Adrenal gland (tissue), 12 donors: ENCODE results near the gene CAB39. TPM values are rescaled to one million over a fixed set of nuclear protein-coding genes. Genes with fewer than 3 reads are reported as not detected.

ENCODE experiments used
- DNase-seq, 7 donors: peaks; one replicate each; pipeline ENCODE4 v3.0.0-alpha.2; 2019 to 2020
- H3K27ac ChIP-seq, 5 donors: fragments of 200-600 bp; sonication (generic) in 4 of 5; 1 replicate in 3 of 5; 2 replicates in 2 of 5; pipeline versions ENCODE4 v1.5.1 to v1.8.0; 2016 to 2020; ENCODE audit warnings: mild to moderate bottlenecking in 1 of 5
- H3K27me3 ChIP-seq: fragments of 200-600 bp; 2 replicates; pipeline ENCODE4 v1.8.0; 2021
- H3K36me3 ChIP-seq, 2 donors: fragments of 200-600 bp; replicated peaks in 1 of 2; 1 replicate in 1 of 2; 2 replicates in 1 of 2; pipeline versions ENCODE4 v1.5.1 to v1.8.0; 2018 to 2022
- H3K4me1 ChIP-seq, 2 donors: fragments of 200-600 bp; replicated peaks in 1 of 2; 1 replicate in 1 of 2; 2 replicates in 1 of 2; pipeline versions ENCODE4 v1.5.1 to v1.8.0; 2018 to 2021
- H3K4me3 ChIP-seq, 4 donors: fragments of 200-600 bp; sonication (generic) in 3 of 4; one replicate each; pipeline ENCODE4 v1.5.1; 2016 to 2018
- H3K9me3 ChIP-seq, 3 donors: fragments of 200-600 bp; sonication (generic) in 1 of 3; replicated peaks in 1 of 3; 1 replicate in 2 of 3; 2 replicates in 1 of 3; pipeline versions ENCODE4 v1.5.1 to v1.8.0; 2016 to 2021
- CTCF ChIP-seq, 6 experiments: fragments of 450-650 bp in 4 of 6; fragments of 200-600 bp in 2 of 6; sonication (generic) in 1 of 6; IDR thresholded peaks; 1 replicate in 5 of 6; 2 replicates in 1 of 6; pipeline versions ENCODE4 v1.5.1 to v1.8.0; 2016 to 2021; ENCODE audit warnings: antibody characterized with exemption in 6 of 6, mild to moderate bottlenecking in 2 of 6, moderate library complexity in 1 of 6
- POLR2A ChIP-seq, 2 donors: fragments of 450-650 bp; IDR thresholded peaks; one replicate each; pipeline ENCODE4 v1.6.1; 2017; ENCODE audit warnings: antibody characterized with exemption in 2 of 2, mild to moderate bottlenecking in 2 of 2, moderate library complexity in 1 of 2
- WGBS, 4 donors: extraction: QIAGEN DNeasy Blood & Tissue Kit in 2 of 4; methylation state at CpG; one replicate each; pipeline versions ENCODE4 v1.1.5 to v1.1.7; 2013 to 2017; 5-methylcytosine and 5-hydroxymethylcytosine counted together
- intact Hi-C, 2 donors: fragments of 100-400 bp; cut with DNase I; formaldehyde crosslinking; loops; one replicate each; pipeline versions ENCODE4 v1.14.1 to v1.15.0; 2022 to 2023
- polyA plus RNA-seq, 3 donors: library from polyadenylated mRNA; stranded (reverse); fragments of 200-250 nt in 2 of 3; fragments of 350-450 nt in 1 of 3; fragmentation: Illumina TruSeq in 1 of 3; extraction: RNeasy Lipid Tissue Mini Kit (QIAGEN cat#74804) in 1 of 3; gene quantifications; one replicate each; pipeline ENCODE4 v1.2.3, GENCODE V29; 2013 to 2014
- total RNA-seq, 9 donors: library from RNA; depleted of rRNA in 4 of 9; stranded (reverse); fragments of >200 nt in 4 of 9; fragments of 120-200 nt in 1 of 9; fragmentation: NEBNext Ultra II Directional in 1 of 9; extraction: Animal tissue kit (Norgen Biotek cat#: 25700) in 1 of 9; gene quantifications; one replicate each; pipeline versions ENCODE4 v1.1.0 to v1.2.4, GENCODE V29; 2013 to 2023
- donor health status: healthy with polysubstance abuse.
- donor health status: Bipolar disorder and iron deficiency.
- donor health status: DM: yes; HTN: yes; CAD: no.
- donor health status: DM: no; HTN: no; CAD: no.
- donor health status: DM: no; HTN: no; CAD: no.
- donor health status: DM: yes; HTN: yes; CAD: no.

Gene CAB39
- total and polyA plus RNA-seq, 12 donors = 10.5 to 96.1 (median 55.5) TPM

GRCh38 chr2:230716588-230716987, 3.9 kb downstream of the CAB39 start:
- WGBS, 4 donors = 94 to 100% (median 97%) methylated on average over 3 to 4 of the region's 4 CpGs
- no peak overlapping the region for H3K27ac ChIP-seq

GRCh38 chr2:230717600-230717999, 5.0 kb downstream of the CAB39 start:
- Histone ChIP-seq H3K9me3 (no peaks in the 10 kb centered on the region), H3K27me3 (no peaks in the 10 kb centered on the region), H3K27ac (no peak overlapping the region), H3K4me3 (no peak overlapping the region), H3K4me1 (peaks cover 9 to 32% of the 10 kb centered on the region in 2 donors), H3K36me3 (peaks cover 0 to 5% of the 10 kb centered on the region in 2 donors)
- intact Hi-C loops = loop anchor here in 1 of 2 donors (10.0 kb wide), 1 partner anchor 77 kb away; no protein-coding TSS in a partner anchor
- 71 to 77% (median 73%) methylated on average over 3 of the region's 3 CpGs for WGBS, 4 donors
- DNase-seq = no peak
- TF ChIP-seq CTCF (IDR thresholded peaks at IDR 0.05) (no peak), POLR2A (IDR thresholded peaks at IDR 0.05) (no peak)

More at GRCh38 chr2:230716588-230716987, 3.9 kb downstream of the CAB39 start:
- Histone ChIP-seq H3K4me3 (no peak overlapping the region), H3K4me1 (peaks cover 9 to 38% of the 10 kb centered on the region in 2 donors), H3K9me3 (no peaks in the 10 kb centered on the region), H3K27me3 (no peaks in the 10 kb centered on the region), H3K36me3 (peaks cover 0 to 5% of the 10 kb centered on the region in 2 donors)
- DNase-seq = no peak
- no peak for TF ChIP-seq CTCF (IDR thresholded peaks at IDR 0.05)
- TF ChIP-seq POLR2A (IDR thresholded peaks at IDR 0.05) = no peak
- intact Hi-C loops = loop anchor here in 1 of 2 donors (10.0 kb wide), 1 partner anchor 78 kb away; no protein-coding TSS in a partner anchor

- Histone ChIP-seq H3K4me1 (peaks cover 6 to 29% of the 10 kb centered on the region in 2 donors), H3K27me3 (no peaks in the 10 kb centered on the region), H3K9me3 (no peaks in the 10 kb centered on the region), H3K36me3 (peaks cover 0 to 5% of the 10 kb centered on the region in 2 donors), H3K27ac (no peak overlapping the region), H3K4me3 (no peak overlapping the region)
- intact Hi-C loops = loop anchor here in 1 of 2 donors (10.0 kb wide), 1 partner anchor 75 kb away; no protein-coding TSS in a partner anchor
- no peak for DNase-seq
- TF ChIP-seq CTCF (IDR thresholded peaks at IDR 0.05) (no peak), POLR2A (IDR thresholded peaks at IDR 0.05) (no peak)
- 83 to 91% (median 88%) methylated on average over 3 of the region's 3 CpGs for WGBS, 4 donors
Measured at GRCh38 chr2:230719340-230719739, 6.7 kb downstream of the CAB39 start.

GRCh38 chr2:230721712-230722111, 9.1 kb downstream of the CAB39 start:
- intact Hi-C loops = no loop called here
- no peak overlapping the region for H3K4me3 ChIP-seq
- no peak for DNase-seq
- no peak for TF ChIP-seq POLR2A (IDR thresholded peaks at IDR 0.05)
- no peak for TF ChIP-seq CTCF (IDR thresholded peaks at IDR 0.05)
- H3K36me3 ChIP-seq = peaks cover 0 to 5% of the 10 kb centered on the region in 2 donors
- H3K27me3 ChIP-seq = no peaks in the 10 kb centered on the region
- H3K9me3 ChIP-seq = no peaks in the 10 kb centered on the region
- H3K4me1 ChIP-seq = peaks cover 0 to 10% of the 10 kb centered on the region in 2 donors
- no peak overlapping the region for H3K27ac ChIP-seq
- 66 to 89% (median 80%) methylated on average over 1 of the region's 1 CpG for WGBS, 4 donors
